K562 (cell line): ENCODE data around the gene ADORA3. TPM values are rescaled to one million over a fixed set of nuclear protein-coding genes. Genes with fewer than 3 reads are reported as not detected.

Experiments used
- ARID4B ChIP-seq: sonication (generic); formaldehyde crosslinking; IDR thresholded peaks from 2 replicates; pipeline ENCODE4 v1.8.0; 2022; ENCODE audit warnings: mild to moderate bottlenecking, missing genetic modification reagents
- BRCA1 ChIP-seq, 2 experiments: fragments of 450-650 bp in 1 of 2; sonication (generic) in 1 of 2; formaldehyde crosslinking in 1 of 2; IDR thresholded peaks; 2 replicates each; pipeline versions ENCODE4 v1.5.0 to v1.6.1; 2017 to 2020; ENCODE audit warnings: mild to moderate bottlenecking in 1 of 2, missing genetic modification reagents in 1 of 2
- ELK3 ChIP-seq: fragments of 450-650 bp; formaldehyde crosslinking; IDR thresholded peaks from 2 replicates; pipeline ENCODE4 v1.4.0; 2020; ENCODE audit warnings: mild to moderate bottlenecking
- ETV1 ChIP-seq: fragments of 450-650 bp; conservative IDR thresholded peaks from 2 replicates; pipeline ENCODE4 v1.6.1; 2016; ENCODE audit warnings: missing genetic modification characterization, control low read depth, low read depth, missing compliant biosample characterization
- HDAC6 ChIP-seq: IDR thresholded peaks from 2 replicates; pipeline ENCODE4 v1.6.1; 2012; ENCODE audit warnings: low read depth, mild to moderate bottlenecking, control low read depth, inconsistent platforms, low read length, moderate library complexity
- JUND ChIP-seq, 2 experiments: IDR thresholded peaks; 2 replicates in 1 of 2; 3 replicates in 1 of 2; pipeline ENCODE4 v1.6.1; 2011; ENCODE audit warnings: borderline replicate concordance in 2 of 2, low read depth in 2 of 2, low read length in 2 of 2, improper control_type of control experiment in 1 of 2, missing biosample characterization in 1 of 2, missing genetic modification characterization in 1 of 2, missing genetic modification reagents in 1 of 2
- MLX ChIP-seq, 2 experiments: fragments of 450-650 bp in 1 of 2; sonication (generic) in 1 of 2; formaldehyde crosslinking; conservative IDR thresholded peaks; 2 replicates each; pipeline versions ENCODE4 v1.4.0 to v1.8.1; 2020 to 2022; ENCODE audit warnings: mild to moderate bottlenecking in 1 of 2, missing genetic modification reagents in 1 of 2
- RCOR1 ChIP-seq, 2 experiments: IDR thresholded peaks; 2 replicates each; pipeline ENCODE4 v1.6.1; 2012; ENCODE audit warnings: low read depth in 2 of 2, low read length in 2 of 2, borderline replicate concordance in 1 of 2, improper control_type of control experiment in 1 of 2
- TGIF2 ChIP-seq: sonication (generic); formaldehyde crosslinking; IDR thresholded peaks from 2 replicates; pipeline ENCODE4 v1.8.1; 2022; ENCODE audit warnings: mild to moderate bottlenecking, missing genetic modification reagents, moderate library complexity
- USF2 ChIP-seq: sonication (generic); formaldehyde crosslinking; IDR thresholded peaks from 2 replicates; pipeline ENCODE4 v1.5.0; 2020; ENCODE audit warnings: missing genetic modification reagents
- ZNF197 ChIP-seq: fragments of 200-800 bp; sonication (Bioruptor generic); IDR thresholded peaks from 2 replicates; pipeline ENCODE4 v1.6.1; 2016; ENCODE audit warnings: low read depth, missing genetic modification characterization, missing compliant biosample characterization
- polyA plus RNA-seq, 8 experiments: library from polyadenylated mRNA; depleted of rRNA in 4 of 8; stranded (reverse) in 5 of 8; unstranded in 3 of 8; fragments of >200 nt; fragmentation: Nextera tagmentation in 2 of 8; fragmentation: Illumina TruSeq in 1 of 8; extraction: Ambion mirVana in 2 of 8; extraction: Trizol in 1 of 8; gene quantifications; 2 replicates each; pipeline versions ENCODE4 v1.2.1 to v1.2.3, GENCODE V29; 2011 to 2014; ENCODE audit warnings: inconsistent platforms in 1 of 8, missing spikeins in 1 of 8
- total RNA-seq, 7 experiments: library from RNA; depleted of rRNA in 6 of 7; stranded (reverse); fragments of >200 nt in 6 of 7; fragmentation: Illumina TruSeq in 2 of 7; extraction: Trizol in 2 of 7; gene quantifications; 2 replicates each; pipeline versions ENCODE4 v1.2.1 to v1.2.3, GENCODE V29; 2011 to 2021; ENCODE audit warnings: low replicate concordance in 1 of 7
- TF ChIP-seq, protein P1 (sequence below): fragments of 250-450 bp; sonication (Bioruptor Pico); IDR thresholded peaks from 2 replicates; pipeline ENCODE4 v1.8.0; 2022; ENCODE audit warnings: inconsistent platforms
- TF ChIP-seq, protein P2 (sequence below): fragments of 250-450 bp; sonication (Bioruptor Pico); IDR thresholded peaks from 2 replicates; pipeline ENCODE4 v1.4.0; 2020; ENCODE audit warnings: mild to moderate bottlenecking, moderate library complexity, borderline replicate concordance

ADORA3 gene
- total and polyA plus RNA-seq, 9 of the 15 experiments (the other 6 are each of a cell fraction or from before 2014, with no cell fraction given) = 0.09 to 0.35 (median 0.16) TPM; not detected in 3

DNA sequence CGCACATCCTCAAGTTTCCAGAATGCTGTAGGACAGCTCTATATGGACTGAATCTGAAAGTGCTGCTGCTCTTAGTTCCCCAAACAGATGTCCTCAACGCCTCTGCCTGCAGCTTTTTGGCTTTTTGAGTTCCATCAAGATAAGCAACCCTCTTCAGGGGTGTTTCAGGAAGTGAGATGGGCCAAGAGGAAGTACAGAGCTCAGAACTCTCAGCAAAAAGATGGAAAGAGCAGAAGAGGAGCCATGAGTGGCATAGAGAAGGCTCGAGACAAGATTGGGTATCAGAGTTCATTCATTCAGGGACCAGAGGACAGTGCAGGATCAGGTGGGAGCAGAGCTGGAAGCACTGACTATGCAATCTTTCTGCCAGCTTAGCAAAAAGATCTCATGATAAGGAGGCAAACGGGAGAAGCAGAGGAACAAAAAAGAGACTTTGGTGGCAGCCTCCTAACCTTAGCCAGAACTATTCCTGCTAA lies at the start of gene ADORA3, which contains the start of gene TMIGD3 (continued):
- TF ChIP-seq USF2 (CRISPR knock-in tag) (no peak), ZNF197 (CRISPR knock-in tag) (no peak), JUND (IDR thresholded peaks at IDR 0.05; ENCODE audit: borderline replicate concordance, low read depth, low read length) (no peak), JUND (tag; IDR thresholded peaks at IDR 0.05; ENCODE audit: borderline replicate concordance, low read depth, low read length) (no peak; the same call in 2 of the 3 replicates), MLX (CRISPR knock-in tag; conservative IDR thresholded peaks at IDR 0.05) (no peak), BRCA1 (IDR thresholded peaks at IDR 0.05) (no peak), BRCA1 (CRISPR knock-in tag; IDR thresholded peaks at IDR 0.05) (no peak), HDAC6 (no peak), TGIF2 (CRISPR knock-in tag) (no peak), ELK3 (no peak), ETV1 (tag) (peak; percentile 51), ARID4B (CRISPR knock-in tag) (no peak), RCOR1 (IDR thresholded peaks at IDR 0.05; ENCODE audit: borderline replicate concordance in 1 of 2, low read depth in 2 of 2, low read length in 2 of 2) (peak in 1 of 2 experiments; percentile 81; a peak in 2 of 4 replicates)
- TF ChIP-seq, protein P1, sequence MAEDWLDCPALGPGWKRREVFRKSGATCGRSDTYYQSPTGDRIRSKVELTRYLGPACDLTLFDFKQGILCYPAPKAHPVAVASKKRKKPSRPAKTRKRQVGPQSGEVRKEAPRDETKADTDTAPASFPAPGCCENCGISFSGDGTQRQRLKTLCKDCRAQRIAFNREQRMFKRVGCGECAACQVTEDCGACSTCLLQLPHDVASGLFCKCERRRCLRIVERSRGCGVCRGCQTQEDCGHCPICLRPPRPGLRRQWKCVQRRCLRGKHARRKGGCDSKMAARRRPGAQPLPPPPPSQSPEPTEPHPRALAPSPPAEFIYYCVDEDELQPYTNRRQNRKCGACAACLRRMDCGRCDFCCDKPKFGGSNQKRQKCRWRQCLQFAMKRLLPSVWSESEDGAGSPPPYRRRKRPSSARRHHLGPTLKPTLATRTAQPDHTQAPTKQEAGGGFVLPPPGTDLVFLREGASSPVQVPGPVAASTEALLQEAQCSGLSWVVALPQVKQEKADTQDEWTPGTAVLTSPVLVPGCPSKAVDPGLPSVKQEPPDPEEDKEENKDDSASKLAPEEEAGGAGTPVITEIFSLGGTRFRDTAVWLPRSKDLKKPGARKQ (CRISPR knock-in tag) = no peak
- TF ChIP-seq, protein P2, sequence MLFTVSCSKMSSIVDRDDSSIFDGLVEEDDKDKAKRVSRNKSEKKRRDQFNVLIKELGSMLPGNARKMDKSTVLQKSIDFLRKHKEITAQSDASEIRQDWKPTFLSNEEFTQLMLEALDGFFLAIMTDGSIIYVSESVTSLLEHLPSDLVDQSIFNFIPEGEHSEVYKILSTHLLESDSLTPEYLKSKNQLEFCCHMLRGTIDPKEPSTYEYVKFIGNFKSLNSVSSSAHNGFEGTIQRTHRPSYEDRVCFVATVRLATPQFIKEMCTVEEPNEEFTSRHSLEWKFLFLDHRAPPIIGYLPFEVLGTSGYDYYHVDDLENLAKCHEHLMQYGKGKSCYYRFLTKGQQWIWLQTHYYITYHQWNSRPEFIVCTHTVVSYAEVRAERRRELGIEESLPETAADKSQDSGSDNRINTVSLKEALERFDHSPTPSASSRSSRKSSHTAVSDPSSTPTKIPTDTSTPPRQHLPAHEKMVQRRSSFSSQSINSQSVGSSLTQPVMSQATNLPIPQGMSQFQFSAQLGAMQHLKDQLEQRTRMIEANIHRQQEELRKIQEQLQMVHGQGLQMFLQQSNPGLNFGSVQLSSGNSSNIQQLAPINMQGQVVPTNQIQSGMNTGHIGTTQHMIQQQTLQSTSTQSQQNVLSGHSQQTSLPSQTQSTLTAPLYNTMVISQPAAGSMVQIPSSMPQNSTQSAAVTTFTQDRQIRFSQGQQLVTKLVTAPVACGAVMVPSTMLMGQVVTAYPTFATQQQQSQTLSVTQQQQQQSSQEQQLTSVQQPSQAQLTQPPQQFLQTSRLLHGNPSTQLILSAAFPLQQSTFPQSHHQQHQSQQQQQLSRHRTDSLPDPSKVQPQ (CRISPR knock-in tag) = no peak
